GM21825 (cell line): ENCODE data around the gene SEMA6C.
A peak's percentile ranks its signal among the peaks of the same experiment; 100 is the strongest.
"Not testable (repeated sequence)": the region's sequence is repeated elsewhere in the genome, so short reads cannot be mapped to it uniquely, and the experiment has no call there.

ENCODE experiments used
- ATAC-seq: cut with Tn5 transposase; IDR thresholded peaks from one replicate; pipeline ENCODE4 v1.9.1; 2021; ENCODE audit warnings: mild to moderate bottlenecking, moderate library complexity; ENCODE audit not compliant: unreplicated experiment

Gene SEMA6C

GRCh38 chr1:151146412-151147131, at the start of gene SEMA6C:
Gene SEMA6C, minus strand, starts transcription at chr1:151146631. Its CDS starts 4,010 bp downstream, at chr1:151142621.
- peak; percentile 97 for ATAC-seq

- not testable (repeated sequence) for ATAC-seq
Observed at GRCh38 chr1:151194894-151195594, 48.6 kb upstream of the SEMA6C start.

- ATAC-seq: no peak
Observed at GRCh38 chr1:151193856-151194255, 47.4 kb upstream of the SEMA6C start.

GRCh38 chr1:151193304-151193703, 46.9 kb upstream of the SEMA6C start:
- ATAC-seq: no peak

GRCh38 chr1:151192047-151192446, 45.6 kb upstream of the SEMA6C start:
- ATAC-seq: no peak

- peak; percentile 82 for ATAC-seq
Observed at GRCh38 chr1:151189637-151190445, 43.4 kb upstream of the SEMA6C start, which contains the start of gene VPS72. Gene VPS72, minus strand, starts transcription at chr1:151190197. Its CDS starts 76 bp downstream, at chr1:151190121.

GRCh38 chr1:151188667-151189066, 42.2 kb upstream of the SEMA6C start:
- not testable (repeated sequence) for ATAC-seq

- no peak for ATAC-seq
Observed at GRCh38 chr1:151187205-151187604, 40.8 kb upstream of the SEMA6C start.

GRCh38 chr1:151184211-151184610, 37.8 kb upstream of the SEMA6C start:
- no peak for ATAC-seq

GRCh38 chr1:151176514-151177045, 30.1 kb upstream of the SEMA6C start:
- ATAC-seq: no peak

GRCh38 chr1:151175863-151176262, 29.4 kb upstream of the SEMA6C start, which contains the start of gene TMOD4:
Gene TMOD4, minus strand, starts transcription at chr1:151175981. Its CDS starts 1,106 bp downstream, at chr1:151174875.
- ATAC-seq: no peak

- ATAC-seq: no peak
Observed at GRCh38 chr1:151175041-151175741, 28.8 kb upstream of the SEMA6C start.

- no peak for ATAC-seq
Observed at GRCh38 chr1:151171190-151171589, 24.8 kb upstream of the SEMA6C start.

- ATAC-seq: no peak
Observed at GRCh38 chr1:151167116-151167515, 20.7 kb upstream of the SEMA6C start.

GRCh38 chr1:151166505-151166956, 20.1 kb upstream of the SEMA6C start:
- no peak for ATAC-seq

- ATAC-seq: peak; percentile 84
Observed at GRCh38 chr1:151165738-151166504, 19.5 kb upstream of the SEMA6C start, which contains the start of the genes LYSMD1 and SCNM1. Gene LYSMD1, minus strand, starts transcription at chr1:151165902. Its CDS starts 644 bp downstream, at chr1:151165258. Gene SCNM1, plus strand, starts transcription at chr1:151166144. Its CDS starts 9 bp downstream, at chr1:151166153.

- no peak for ATAC-seq
Observed at GRCh38 chr1:151165281-151165737, 18.9 kb upstream of the SEMA6C start.

GRCh38 chr1:151164732-151165280, 18.4 kb upstream of the SEMA6C start:
- ATAC-seq: no peak

GRCh38 chr1:151159373-151159772, 12.9 kb upstream of the SEMA6C start:
- ATAC-seq: no peak
